Neural crest cell (in vitro differentiated cells): ENCODE measurements around the gene NR1D2. TPM values are rescaled to one million over a fixed set of nuclear protein-coding genes. Genes with fewer than 3 reads are reported as not detected.

Experiments used
- DNase-seq: peaks from one replicate; pipeline ENCODE4 v3.0.0; 2021; ENCODE audit warnings: low read depth, mixed read lengths, low spot score
- H3K27ac Mint-ChIP-seq: one replicate; pipeline ENCODE4 v1.8.0; 2021; ENCODE audit warnings: mild to moderate bottlenecking, mixed read lengths; ENCODE audit not compliant: unreplicated experiment
- H3K27me3 Mint-ChIP-seq: 2 replicates; pipeline ENCODE4 v1.8.0; 2021; ENCODE audit warnings: low read depth, mild to moderate bottlenecking, mixed read lengths
- H3K36me3 Mint-ChIP-seq: 2 replicates; pipeline ENCODE4 v1.8.0; 2021; ENCODE audit warnings: low read depth, mild to moderate bottlenecking, mixed read lengths
- H3K4me1 Mint-ChIP-seq: 2 replicates; pipeline ENCODE4 v1.8.0; 2021; ENCODE audit warnings: mixed read lengths
- H3K4me3 Mint-ChIP-seq: one replicate; pipeline ENCODE4 v1.8.0; 2021; ENCODE audit warnings: mild to moderate bottlenecking, mixed read lengths
- H3K9me3 Mint-ChIP-seq: 2 replicates; pipeline ENCODE4 v1.8.0; 2021; ENCODE audit warnings: mixed read lengths
- CTCF ChIP-seq: fragments of 200-600 bp; sonication (generic); conservative IDR thresholded peaks from 2 replicates; pipeline ENCODE4 v1.5.0; 2021; ENCODE audit warnings: antibody characterized with exemption, mild to moderate bottlenecking
- total RNA-seq: library from RNA; stranded (reverse); gene quantifications from 2 replicates; pipeline ENCODE4 v1.2.1, GENCODE V29; 2021

NR1D2 gene
- total RNA-seq, 1 donor from 2014 or later, result 8.6 TPM

- Mint-ChIP-seq H3K36me3 (peaks cover 4% of the 10 kb centered on the region), H3K9me3 (no peaks in the 10 kb centered on the region), H3K27ac (no peak overlapping the region), H3K4me3 (no peak overlapping the region), H3K4me1 (no peaks in the 10 kb centered on the region), H3K27me3 (no peaks in the 10 kb centered on the region)
- no peak for DNase-seq
- no peak for TF ChIP-seq CTCF
These were observed 23.5 kb downstream of the NR1D2 start for GRCh38 chr3:23968463-23969184.

- Mint-ChIP-seq H3K27me3 (no peaks in the 10 kb centered on the region), H3K4me1 (no peaks in the 10 kb centered on the region), H3K27ac (no peak overlapping the region), H3K4me3 (no peak overlapping the region), H3K9me3 (no peaks in the 10 kb centered on the region), H3K36me3 (peaks cover 4% of the 10 kb centered on the region)
- no peak for DNase-seq
- no peak for TF ChIP-seq CTCF
These were observed 24.3 kb downstream of the NR1D2 start for GRCh38 chr3:23969393-23969792.

- TF ChIP-seq CTCF, result no peak
- peaks cover 11% of the 10 kb centered on the region for H3K36me3 Mint-ChIP-seq
- no peaks in the 10 kb centered on the region for H3K27me3 Mint-ChIP-seq
- no peaks in the 10 kb centered on the region for H3K4me1 Mint-ChIP-seq
- no peak overlapping the region for H3K4me3 Mint-ChIP-seq
- H3K27ac Mint-ChIP-seq, result no peak overlapping the region
- no peak for DNase-seq
- H3K9me3 Mint-ChIP-seq, result peaks cover 8% of the 10 kb centered on the region
These were observed 26.6 kb downstream of the NR1D2 start for GRCh38 chr3:23971684-23972083.

- Mint-ChIP-seq H3K27ac (no peak overlapping the region), H3K4me3 (no peak overlapping the region), H3K27me3 (no peaks in the 10 kb centered on the region), H3K4me1 (no peaks in the 10 kb centered on the region), H3K9me3 (peaks cover 8% of the 10 kb centered on the region), H3K36me3 (peaks cover 9% of the 10 kb centered on the region)
- no peak for TF ChIP-seq CTCF
- DNase-seq, result no peak
These were observed 31.5 kb downstream of the NR1D2 start for GRCh38 chr3:23976555-23976954.

- H3K9me3 Mint-ChIP-seq, result peaks cover 8% of the 10 kb centered on the region
- no peaks in the 10 kb centered on the region for H3K27me3 Mint-ChIP-seq
- peaks cover 15% of the 10 kb centered on the region for H3K4me1 Mint-ChIP-seq
- peaks cover 9% of the 10 kb centered on the region for H3K36me3 Mint-ChIP-seq
- no peak for TF ChIP-seq CTCF
- no peak for DNase-seq
- no peak overlapping the region for H3K27ac Mint-ChIP-seq
- H3K4me3 Mint-ChIP-seq, result no peak overlapping the region
These were observed 34.5 kb downstream of the NR1D2 start for GRCh38 chr3:23979569-23979968.
